ENCODE measurements around the gene PTPRM.

- TF ChIP-seq REST (IDR thresholded peaks at IDR 0.05; ENCODE audit: insufficient read depth in 1 of 2, low read depth in 2 of 2, low read length in 1 of 2) (no peak), CTCF (IDR thresholded peaks at IDR 0.05) (no peak), TCF7L2 (IDR thresholded peaks at IDR 0.05; ENCODE audit: low read depth, low read length) (no peak)
Observed at GRCh38 chr18:7517852-7518251, 49.3 kb upstream of the PTPRM start.

All from Panc1 (cell line).